HEK293 (cell line): ENCODE results near the gene IL17B.

Source experiments
- CTCF ChIA-PET: fragments of 350-600 bp; formaldehyde crosslinking; extraction: SDS; loops from one replicate; lab custom pipeline; 2021; ENCODE audit warnings: antibody characterized with exemption; lab: Yijun Ruan, JAX
- POLR2A ChIA-PET: fragments of 300-600 bp; formaldehyde crosslinking; extraction: SDS; loops from one replicate; lab custom pipeline; 2020; ENCODE audit warnings: antibody characterized with exemption, inconsistent platforms; lab: Yijun Ruan, JAX
- H3K27ac ChIP-seq: fragments of 200-500 bp; sonication (Bioruptor generic); 2 replicates; pipeline ENCODE4 v1.5.1; 2014; ENCODE audit warnings: low read depth, low read length, control low read depth, inconsistent platforms; ENCODE audit errors: extremely low read depth
- H3K36me3 ChIP-seq, 2 experiments: fragments of 200-500 bp in 1 of 2; sonication (Bioruptor generic) in 1 of 2; 1 replicate in 1 of 2; 2 replicates in 1 of 2; pipeline ENCODE4 v1.5.1; 2014 to 2017; ENCODE audit warnings: inconsistent platforms in 2 of 2, low read length in 2 of 2; ENCODE audit not compliant: control insufficient read depth in 2 of 2, insufficient read depth in 1 of 2
- H3K4me1 ChIP-seq: fragments of 200-500 bp; sonication (Bioruptor generic); 2 replicates; pipeline ENCODE4 v1.5.1; 2014; ENCODE audit warnings: mild to moderate bottlenecking, low read length, inconsistent platforms; ENCODE audit not compliant: control insufficient read depth, insufficient read depth
- H3K4me3 ChIP-seq: 2 replicates; pipeline ENCODE4 v1.5.1; 2011; ENCODE audit warnings: low read depth, mild to moderate bottlenecking, control low read depth, low read length, moderate library complexity
- H3K9me3 ChIP-seq: fragments of 200-500 bp; sonication (Bioruptor generic); 2 replicates; pipeline ENCODE4 v1.5.1; 2014; ENCODE audit warnings: low read depth, low read length, inconsistent platforms; ENCODE audit not compliant: control insufficient read depth, insufficient read depth
- BCL11B ChIP-seq: fragments of 450-650 bp; formaldehyde crosslinking; IDR thresholded peaks from 2 replicates; pipeline ENCODE4 v1.5.1; 2016; ENCODE audit warnings: low read depth, missing biosample characterization, missing genetic modification characterization
- GFI1B ChIP-seq: fragments of 450-650 bp; formaldehyde crosslinking; IDR thresholded peaks from 2 replicates; pipeline ENCODE4 v1.5.1; 2016; ENCODE audit warnings: missing biosample characterization, missing genetic modification characterization
- HOXD13 ChIP-seq: sonication (generic); formaldehyde crosslinking; IDR thresholded peaks from 2 replicates; pipeline ENCODE4 v1.8.0; 2022; ENCODE audit warnings: missing genetic modification reagents, borderline replicate concordance
- YY1 ChIP-seq: fragments of 450-650 bp; formaldehyde crosslinking; IDR thresholded peaks from 2 replicates; pipeline ENCODE4 v1.5.1; 2018; ENCODE audit warnings: missing biosample characterization, missing genetic modification characterization
- ZBTB48 ChIP-seq: fragments of 450-650 bp; formaldehyde crosslinking; IDR thresholded peaks from 2 replicates; pipeline ENCODE4 v1.5.1; 2016; ENCODE audit warnings: missing biosample characterization, missing genetic modification characterization
- ZFHX2 ChIP-seq: fragments of 450-650 bp; formaldehyde crosslinking; conservative IDR thresholded peaks from 2 replicates; pipeline ENCODE4 v1.5.1; 2016; ENCODE audit warnings: missing biosample characterization, missing genetic modification characterization
- ZNF114 ChIP-seq: fragments of 450-650 bp; formaldehyde crosslinking; IDR thresholded peaks from 2 replicates; pipeline ENCODE4 v1.5.0; 2017; ENCODE audit warnings: missing biosample characterization, missing genetic modification characterization
- ZNF140 ChIP-seq: fragments of 450-650 bp; formaldehyde crosslinking; IDR thresholded peaks from 2 replicates; pipeline ENCODE4 v1.5.1; 2016; ENCODE audit warnings: missing biosample characterization, missing genetic modification characterization
- ZNF248 ChIP-seq: fragments of 450-650 bp; formaldehyde crosslinking; IDR thresholded peaks from 2 replicates; pipeline ENCODE4 v1.5.1; 2017; ENCODE audit warnings: missing biosample characterization, missing genetic modification characterization
- ZNF302 ChIP-seq: fragments of 450-650 bp; formaldehyde crosslinking; IDR thresholded peaks from 2 replicates; pipeline ENCODE4 v1.5.1; 2016; ENCODE audit warnings: missing biosample characterization, missing genetic modification characterization, low read depth
- ZNF311 ChIP-seq: fragments of 450-650 bp; formaldehyde crosslinking; IDR thresholded peaks from 2 replicates; pipeline ENCODE4 v1.5.1; 2017; ENCODE audit warnings: missing biosample characterization, missing genetic modification characterization, borderline replicate concordance
- ZNF366 ChIP-seq: fragments of 450-650 bp; formaldehyde crosslinking; conservative IDR thresholded peaks from 2 replicates; pipeline ENCODE4 v1.5.1; 2016; ENCODE audit warnings: missing biosample characterization, missing genetic modification characterization
- ZNF837 ChIP-seq: fragments of 450-650 bp; formaldehyde crosslinking; IDR thresholded peaks from 2 replicates; pipeline ENCODE4 v1.5.1; 2016; ENCODE audit warnings: missing biosample characterization, missing genetic modification characterization
- TF ChIP-seq, protein P1 (sequence below): fragments of 450-650 bp; formaldehyde crosslinking; IDR thresholded peaks from 2 replicates; pipeline ENCODE4 v1.5.1; 2016; ENCODE audit warnings: missing biosample characterization, missing genetic modification characterization
- TF ChIP-seq, protein P2 (sequence below): fragments of 450-650 bp; formaldehyde crosslinking; IDR thresholded peaks from 2 replicates; pipeline ENCODE4 v1.5.1; 2016; ENCODE audit warnings: missing biosample characterization, missing genetic modification characterization
- TF ChIP-seq, protein P3 (sequence below): fragments of 450-650 bp; formaldehyde crosslinking; IDR thresholded peaks from 2 replicates; pipeline ENCODE4 v1.5.1; 2016; ENCODE audit warnings: missing biosample characterization, missing genetic modification characterization
- TF ChIP-seq, protein P4 (sequence below): fragments of 450-650 bp; formaldehyde crosslinking; IDR thresholded peaks from 2 replicates; pipeline ENCODE4 v1.5.1; 2017; ENCODE audit warnings: missing biosample characterization, missing genetic modification characterization
- TF ChIP-seq, protein P5 (sequence below): fragments of 450-650 bp; formaldehyde crosslinking; IDR thresholded peaks from 2 replicates; pipeline ENCODE4 v1.5.1; 2016; ENCODE audit warnings: missing biosample characterization, missing genetic modification characterization

The IL17B gene

DNA sequence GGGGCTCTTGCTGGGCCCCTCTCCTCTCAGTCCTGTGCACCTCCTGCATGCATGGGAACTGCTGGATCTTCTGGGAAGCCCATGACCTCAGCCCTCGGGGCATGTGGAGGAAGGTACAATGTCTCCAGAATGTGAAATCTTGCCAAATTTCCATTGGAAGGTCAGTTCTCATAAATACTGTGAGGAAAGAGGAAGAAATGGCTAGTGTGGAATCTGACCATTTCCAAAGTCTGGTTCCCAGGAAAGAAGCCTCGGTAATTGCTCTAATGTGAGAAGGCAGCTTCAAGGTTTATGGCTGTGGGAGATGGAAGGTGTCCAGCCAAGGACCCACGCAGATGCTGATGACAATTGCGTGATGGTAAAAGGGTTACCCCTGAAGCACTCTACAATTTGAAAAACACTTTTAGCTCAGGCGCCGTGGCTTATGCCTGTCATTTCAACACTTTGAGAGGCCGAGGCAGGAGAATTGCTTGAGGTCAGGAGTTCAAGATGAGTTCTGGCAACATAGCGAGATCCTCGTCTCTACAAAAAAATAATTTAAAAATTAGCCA is 8.1 kb upstream of the IL17B start:
- TF ChIP-seq ZNF302 (tag by site-specific recombination), result no peak
- TF ChIP-seq, protein P1, sequence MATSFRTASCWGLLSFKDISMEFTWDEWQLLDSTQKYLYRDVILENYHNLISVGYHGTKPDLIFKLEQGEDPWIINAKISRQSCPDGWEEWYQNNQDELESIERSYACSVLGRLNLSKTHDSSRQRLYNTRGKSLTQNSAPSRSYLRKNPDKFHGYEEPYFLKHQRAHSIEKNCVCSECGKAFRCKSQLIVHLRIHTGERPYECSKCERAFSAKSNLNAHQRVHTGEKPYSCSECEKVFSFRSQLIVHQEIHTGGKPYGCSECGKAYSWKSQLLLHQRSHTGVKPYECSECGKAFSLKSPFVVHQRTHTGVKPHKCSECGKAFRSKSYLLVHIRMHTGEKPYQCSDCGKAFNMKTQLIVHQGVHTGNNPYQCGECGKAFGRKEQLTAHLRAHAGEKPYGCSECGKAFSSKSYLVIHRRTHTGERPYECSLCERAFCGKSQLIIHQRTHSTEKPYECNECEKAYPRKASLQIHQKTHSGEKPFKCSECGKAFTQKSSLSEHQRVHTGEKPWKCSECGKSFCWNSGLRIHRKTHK (tag by site-specific recombination), result no peak
- TF ChIP-seq, protein P2, sequence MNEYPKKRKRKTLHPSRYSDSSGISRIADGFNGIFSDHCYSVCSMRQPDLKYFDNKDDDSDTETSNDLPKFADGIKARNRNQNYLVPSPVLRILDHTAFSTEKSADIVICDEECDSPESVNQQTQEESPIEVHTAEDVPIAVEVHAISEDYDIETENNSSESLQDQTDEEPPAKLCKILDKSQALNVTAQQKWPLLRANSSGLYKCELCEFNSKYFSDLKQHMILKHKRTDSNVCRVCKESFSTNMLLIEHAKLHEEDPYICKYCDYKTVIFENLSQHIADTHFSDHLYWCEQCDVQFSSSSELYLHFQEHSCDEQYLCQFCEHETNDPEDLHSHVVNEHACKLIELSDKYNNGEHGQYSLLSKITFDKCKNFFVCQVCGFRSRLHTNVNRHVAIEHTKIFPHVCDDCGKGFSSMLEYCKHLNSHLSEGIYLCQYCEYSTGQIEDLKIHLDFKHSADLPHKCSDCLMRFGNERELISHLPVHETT (tag by site-specific recombination), result no peak
- TF ChIP-seq YY1 (tag by site-specific recombination), result no peak
- TF ChIP-seq ZNF837 (tag by site-specific recombination), result no peak
- TF ChIP-seq, protein P3, sequence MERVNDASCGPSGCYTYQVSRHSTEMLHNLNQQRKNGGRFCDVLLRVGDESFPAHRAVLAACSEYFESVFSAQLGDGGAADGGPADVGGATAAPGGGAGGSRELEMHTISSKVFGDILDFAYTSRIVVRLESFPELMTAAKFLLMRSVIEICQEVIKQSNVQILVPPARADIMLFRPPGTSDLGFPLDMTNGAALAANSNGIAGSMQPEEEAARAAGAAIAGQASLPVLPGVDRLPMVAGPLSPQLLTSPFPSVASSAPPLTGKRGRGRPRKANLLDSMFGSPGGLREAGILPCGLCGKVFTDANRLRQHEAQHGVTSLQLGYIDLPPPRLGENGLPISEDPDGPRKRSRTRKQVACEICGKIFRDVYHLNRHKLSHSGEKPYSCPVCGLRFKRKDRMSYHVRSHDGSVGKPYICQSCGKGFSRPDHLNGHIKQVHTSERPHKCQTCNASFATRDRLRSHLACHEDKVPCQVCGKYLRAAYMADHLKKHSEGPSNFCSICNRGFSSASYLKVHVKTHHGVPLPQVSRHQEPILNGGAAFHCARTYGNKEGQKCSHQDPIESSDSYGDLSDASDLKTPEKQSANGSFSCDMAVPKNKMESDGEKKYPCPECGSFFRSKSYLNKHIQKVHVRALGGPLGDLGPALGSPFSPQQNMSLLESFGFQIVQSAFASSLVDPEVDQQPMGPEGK (tag by site-specific recombination), result no peak
- TF ChIP-seq, protein P4, sequence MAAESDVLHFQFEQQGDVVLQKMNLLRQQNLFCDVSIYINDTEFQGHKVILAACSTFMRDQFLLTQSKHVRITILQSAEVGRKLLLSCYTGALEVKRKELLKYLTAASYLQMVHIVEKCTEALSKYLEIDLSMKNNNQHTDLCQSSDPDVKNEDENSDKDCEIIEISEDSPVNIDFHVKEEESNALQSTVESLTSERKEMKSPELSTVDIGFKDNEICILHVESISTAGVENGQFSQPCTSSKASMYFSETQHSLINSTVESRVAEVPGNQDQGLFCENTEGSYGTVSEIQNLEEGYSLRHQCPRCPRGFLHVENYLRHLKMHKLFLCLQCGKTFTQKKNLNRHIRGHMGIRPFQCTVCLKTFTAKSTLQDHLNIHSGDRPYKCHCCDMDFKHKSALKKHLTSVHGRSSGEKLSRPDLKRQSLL, result no peak
- TF ChIP-seq ZNF114, result no peak
- TF ChIP-seq ZFHX2 (tag by site-specific recombination), result no peak
- no peak for TF ChIP-seq ZNF248 (tag by site-specific recombination)
- TF ChIP-seq, protein P5, sequence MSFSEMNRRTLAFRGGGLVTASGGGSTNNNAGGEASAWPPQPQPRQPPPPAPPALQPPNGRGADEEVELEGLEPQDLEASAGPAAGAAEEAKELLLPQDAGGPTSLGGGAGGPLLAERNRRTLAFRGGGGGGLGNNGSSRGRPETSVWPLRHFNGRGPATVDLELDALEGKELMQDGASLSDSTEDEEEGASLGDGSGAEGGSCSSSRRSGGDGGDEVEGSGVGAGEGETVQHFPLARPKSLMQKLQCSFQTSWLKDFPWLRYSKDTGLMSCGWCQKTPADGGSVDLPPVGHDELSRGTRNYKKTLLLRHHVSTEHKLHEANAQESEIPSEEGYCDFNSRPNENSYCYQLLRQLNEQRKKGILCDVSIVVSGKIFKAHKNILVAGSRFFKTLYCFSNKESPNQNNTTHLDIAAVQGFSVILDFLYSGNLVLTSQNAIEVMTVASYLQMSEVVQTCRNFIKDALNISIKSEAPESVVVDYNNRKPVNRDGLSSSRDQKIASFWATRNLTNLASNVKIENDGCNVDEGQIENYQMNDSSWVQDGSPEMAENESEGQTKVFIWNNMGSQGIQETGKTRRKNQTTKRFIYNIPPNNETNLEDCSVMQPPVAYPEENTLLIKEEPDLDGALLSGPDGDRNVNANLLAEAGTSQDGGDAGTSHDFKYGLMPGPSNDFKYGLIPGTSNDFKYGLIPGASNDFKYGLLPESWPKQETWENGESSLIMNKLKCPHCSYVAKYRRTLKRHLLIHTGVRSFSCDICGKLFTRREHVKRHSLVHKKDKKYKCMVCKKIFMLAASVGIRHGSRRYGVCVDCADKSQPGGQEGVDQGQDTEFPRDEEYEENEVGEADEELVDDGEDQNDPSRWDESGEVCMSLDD, result no peak
- no peak for TF ChIP-seq ZNF366 (tag by site-specific recombination)
- TF ChIP-seq ZNF140 (tag by site-specific recombination), result no peak
- no peak for TF ChIP-seq ZNF311
- no peak for TF ChIP-seq BCL11B (tag by site-specific recombination)
- no peak for TF ChIP-seq HOXD13 (CRISPR knock-in tag)
- TF ChIP-seq GFI1B (tag by site-specific recombination), result no peak
- no peak for TF ChIP-seq ZBTB48 (tag by site-specific recombination)
- TF ChIP-seq, all 188 proteins: peak for 0
- CTCF ChIA-PET, result interaction anchor here (1.1 to 11.8 kb wide), 3 partner anchors 8 to 45 kb away, joined by 3 to 205 read pairs (median 71); no protein-coding TSS in a partner anchor
- Histone ChIP-seq H3K4me3 (no peak overlapping the region), H3K9me3 (no peaks in the 10 kb centered on the region), H3K27ac (no peak overlapping the region), H3K4me1 (no peaks in the 10 kb centered on the region), H3K36me3 (no peaks in the 10 kb centered on the region)
- POLR2A ChIA-PET, result no interaction called here
